ENCODE measurements around the gene SPEN.

GRCh38 chr1:15947382-15948090 lies 100.0 kb downstream of the SPEN start:
- TF ChIP-seq CTCF (IDR thresholded peaks at IDR 0.05; ENCODE audit: insufficient read depth, low read depth, low read length) (no peak), EZH2 (IDR thresholded peaks at IDR 0.05; ENCODE audit: insufficient read depth, low read length) (no peak)

All from astrocyte (in vitro differentiated cells and primary cell).